ENCODE data around the gene TAB2.

TAB2 gene

GRCh38 chr6:149343501-149343900, 26.0 kb downstream of the TAB2 start:
- TF ChIP-seq MAX (IDR thresholded peaks at IDR 0.05) (no peak), TCF12 (IDR thresholded peaks at IDR 0.05; ENCODE audit: low read depth) (no peak), RAD21 (IDR thresholded peaks at IDR 0.05; ENCODE audit: low read depth) (no peak), NFIC (IDR thresholded peaks at IDR 0.05) (no peak), USF1 (IDR thresholded peaks at IDR 0.05) (no peak), TAF1 (IDR thresholded peaks at IDR 0.05; ENCODE audit: low read depth) (no peak), CREB1 (IDR thresholded peaks at IDR 0.05; ENCODE audit: low read depth) (no peak), YY1 (IDR thresholded peaks at IDR 0.05; ENCODE audit: low read depth) (no peak), CEBPB (IDR thresholded peaks at IDR 0.05) (no peak), ZBTB7A (IDR thresholded peaks at IDR 0.05; ENCODE audit: low read depth) (no peak), EGR1 (IDR thresholded peaks at IDR 0.05) (no peak), FOXM1 (IDR thresholded peaks at IDR 0.05; ENCODE audit: borderline replicate concordance, low read depth) (no peak), EP300 (IDR thresholded peaks at IDR 0.05; ENCODE audit: borderline replicate concordance) (no peak), REST (IDR thresholded peaks at IDR 0.05; ENCODE audit: low read depth) (no peak)

GRCh38 chr6:149346078-149346477, 28.6 kb downstream of the TAB2 start:
- TF ChIP-seq EP300 (IDR thresholded peaks at IDR 0.05; ENCODE audit: borderline replicate concordance) = no peak
- TF ChIP-seq ZBTB7A (IDR thresholded peaks at IDR 0.05; ENCODE audit: low read depth) = no peak
- TF ChIP-seq TCF12 (IDR thresholded peaks at IDR 0.05; ENCODE audit: low read depth) = no peak
- no peak for TF ChIP-seq RAD21 (IDR thresholded peaks at IDR 0.05; ENCODE audit: low read depth)
- TF ChIP-seq CREB1 (IDR thresholded peaks at IDR 0.05; ENCODE audit: low read depth) = no peak
- no peak for TF ChIP-seq EGR1 (IDR thresholded peaks at IDR 0.05)
- no peak for TF ChIP-seq TEAD4 (IDR thresholded peaks at IDR 0.05)
- TF ChIP-seq MAX (IDR thresholded peaks at IDR 0.05) = no peak
- TF ChIP-seq FOXM1 (IDR thresholded peaks at IDR 0.05; ENCODE audit: borderline replicate concordance, low read depth) = no peak
- TF ChIP-seq NFIC (IDR thresholded peaks at IDR 0.05) = no peak

GRCh38 chr6:149347067-149347466, 29.6 kb downstream of the TAB2 start:
- TF ChIP-seq CREB1 (IDR thresholded peaks at IDR 0.05; ENCODE audit: low read depth) (no peak), CEBPB (IDR thresholded peaks at IDR 0.05) (no peak), TAF1 (IDR thresholded peaks at IDR 0.05; ENCODE audit: low read depth) (no peak), TEAD4 (IDR thresholded peaks at IDR 0.05) (no peak), RAD21 (IDR thresholded peaks at IDR 0.05; ENCODE audit: low read depth) (no peak), REST (IDR thresholded peaks at IDR 0.05; ENCODE audit: low read depth) (no peak), EP300 (IDR thresholded peaks at IDR 0.05; ENCODE audit: borderline replicate concordance) (no peak), YY1 (IDR thresholded peaks at IDR 0.05; ENCODE audit: low read depth) (no peak), TCF12 (IDR thresholded peaks at IDR 0.05; ENCODE audit: low read depth) (no peak), ZBTB7A (IDR thresholded peaks at IDR 0.05; ENCODE audit: low read depth) (no peak), EGR1 (IDR thresholded peaks at IDR 0.05) (no peak), NFIC (IDR thresholded peaks at IDR 0.05) (no peak), FOXM1 (IDR thresholded peaks at IDR 0.05; ENCODE audit: borderline replicate concordance, low read depth) (no peak), USF1 (IDR thresholded peaks at IDR 0.05) (no peak)

- TF ChIP-seq REST (IDR thresholded peaks at IDR 0.05; ENCODE audit: low read depth) (no peak), FOXM1 (IDR thresholded peaks at IDR 0.05; ENCODE audit: borderline replicate concordance, low read depth) (no peak), USF1 (IDR thresholded peaks at IDR 0.05) (no peak), ZBTB7A (IDR thresholded peaks at IDR 0.05; ENCODE audit: low read depth) (no peak), EP300 (IDR thresholded peaks at IDR 0.05; ENCODE audit: borderline replicate concordance) (no peak), RAD21 (IDR thresholded peaks at IDR 0.05; ENCODE audit: low read depth) (no peak)
Measured at GRCh38 chr6:149354009-149354408, 36.5 kb downstream of the TAB2 start.

Measured in Ishikawa (cell line).